K562 (cell line): Measurements from ENCODE around the gene S100A9.

Experiments used
- ARID2 ChIP-seq: fragments of 450-650 bp; IDR thresholded peaks from 2 replicates; pipeline ENCODE4 v1.6.1; 2017; ENCODE audit warnings: antibody characterized with exemption, mild to moderate bottlenecking
- CAMTA2 ChIP-seq: fragments of 250-450 bp; sonication (Bioruptor Pico); conservative IDR thresholded peaks from 2 replicates; pipeline ENCODE4 v1.5.1; 2022
- CEBPB ChIP-seq: fragments of 450-650 bp; IDR thresholded peaks from 2 replicates; pipeline ENCODE4 v1.6.1; 2016; ENCODE audit warnings: missing genetic modification characterization, missing compliant biosample characterization
- GABPA ChIP-seq: fragments of 200-800 bp; sonication (Bioruptor generic); conservative IDR thresholded peaks from 2 replicates; pipeline ENCODE4 v1.6.1; 2016; ENCODE audit warnings: low read depth, missing genetic modification characterization, missing compliant biosample characterization
- KAT8 ChIP-seq: fragments of 450-650 bp; IDR thresholded peaks from 2 replicates; pipeline ENCODE4 v1.6.1; 2016; ENCODE audit warnings: low read depth, mild to moderate bottlenecking
- SAFB ChIP-seq: fragments of 200-400 bp; formaldehyde crosslinking; IDR thresholded peaks from 2 replicates; pipeline ENCODE4 v1.6.1; 2017; ENCODE audit warnings: low read depth, low read length, borderline replicate concordance
- STAG1 ChIP-seq: sonication (generic); formaldehyde crosslinking; IDR thresholded peaks from 2 replicates; pipeline ENCODE4 v1.5.0; 2020; ENCODE audit warnings: missing genetic modification reagents, borderline replicate concordance
- ZC3H11A ChIP-seq: IDR thresholded peaks from 2 replicates; pipeline ENCODE4 v1.6.1; 2012; ENCODE audit warnings: low read depth, low read length, improper control_type of control experiment
- ZNF224 ChIP-seq: sonication (generic); formaldehyde crosslinking; IDR thresholded peaks from 2 replicates; pipeline ENCODE4 v1.8.0; 2022; ENCODE audit warnings: mild to moderate bottlenecking, missing genetic modification reagents
- TF ChIP-seq, protein P1 (sequence below), 3 experiments: IDR thresholded peaks in 2 of 3; conservative IDR thresholded peaks in 1 of 3; 2 replicates each; pipeline ENCODE4 v1.5.1; 2011 to 2012; ENCODE audit warnings: low read length in 3 of 3, mild to moderate bottlenecking in 3 of 3, control low read depth in 2 of 3, improper control_type of control experiment in 1 of 3, inconsistent platforms in 1 of 3, low read depth in 1 of 3, mixed read lengths in 1 of 3, moderate library complexity in 1 of 3; ENCODE audit not compliant: insufficient read depth in 2 of 3
- TF ChIP-seq, protein P2 (sequence below): fragments of 250-450 bp; sonication (Bioruptor Pico); IDR thresholded peaks from 2 replicates; pipeline ENCODE4 v1.4.0; 2020; ENCODE audit warnings: mild to moderate bottlenecking, moderate library complexity, borderline replicate concordance
- TF ChIP-seq, protein P3 (sequence below): sonication (generic); formaldehyde crosslinking; IDR thresholded peaks from 2 replicates; pipeline ENCODE4 v1.8.1; 2023; ENCODE audit warnings: mild to moderate bottlenecking, missing genetic modification reagents
- TF ChIP-seq, protein P4 (sequence below): fragments of 450-650 bp; IDR thresholded peaks from 2 replicates; pipeline ENCODE4 v1.6.1; 2018; ENCODE audit warnings: mild to moderate bottlenecking, low read depth; ENCODE audit not compliant: partially characterized antibody
- TF ChIP-seq, protein P5 (sequence below): fragments of 450-650 bp; formaldehyde crosslinking; IDR thresholded peaks from 2 replicates; pipeline ENCODE4 v1.4.0; 2022; ENCODE audit warnings: missing genetic modification characterization

DNA sequence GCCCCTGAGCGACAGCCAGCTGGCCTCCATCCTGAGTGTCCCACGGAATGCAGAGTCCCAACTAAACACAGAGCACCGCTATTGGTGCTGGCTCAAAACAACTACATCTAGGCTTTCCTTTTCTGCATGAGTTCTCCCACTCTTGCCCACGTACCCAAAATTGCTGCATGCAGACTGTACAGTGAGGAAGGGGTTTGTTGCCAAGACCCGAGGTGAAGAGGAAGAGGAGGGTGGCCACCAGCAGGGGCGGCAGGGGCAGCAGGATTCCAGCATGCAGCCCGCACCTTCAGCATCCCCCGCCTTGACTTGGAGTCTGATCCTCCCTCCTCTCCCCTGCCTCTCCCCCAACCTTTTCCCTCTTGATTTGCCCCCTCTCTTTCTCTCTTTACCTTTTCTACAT is 8.0 kb downstream of the S100A9 start:
- TF ChIP-seq CEBPB (tag) (no peak), GABPA (tag) (no peak), ZNF224 (CRISPR knock-in tag) (no peak), STAG1 (CRISPR knock-in tag) (no peak), ZC3H11A (no peak), CAMTA2 (no peak), SAFB (no peak), KAT8 (no peak), ARID2 (no peak)
- TF ChIP-seq, protein P1, sequence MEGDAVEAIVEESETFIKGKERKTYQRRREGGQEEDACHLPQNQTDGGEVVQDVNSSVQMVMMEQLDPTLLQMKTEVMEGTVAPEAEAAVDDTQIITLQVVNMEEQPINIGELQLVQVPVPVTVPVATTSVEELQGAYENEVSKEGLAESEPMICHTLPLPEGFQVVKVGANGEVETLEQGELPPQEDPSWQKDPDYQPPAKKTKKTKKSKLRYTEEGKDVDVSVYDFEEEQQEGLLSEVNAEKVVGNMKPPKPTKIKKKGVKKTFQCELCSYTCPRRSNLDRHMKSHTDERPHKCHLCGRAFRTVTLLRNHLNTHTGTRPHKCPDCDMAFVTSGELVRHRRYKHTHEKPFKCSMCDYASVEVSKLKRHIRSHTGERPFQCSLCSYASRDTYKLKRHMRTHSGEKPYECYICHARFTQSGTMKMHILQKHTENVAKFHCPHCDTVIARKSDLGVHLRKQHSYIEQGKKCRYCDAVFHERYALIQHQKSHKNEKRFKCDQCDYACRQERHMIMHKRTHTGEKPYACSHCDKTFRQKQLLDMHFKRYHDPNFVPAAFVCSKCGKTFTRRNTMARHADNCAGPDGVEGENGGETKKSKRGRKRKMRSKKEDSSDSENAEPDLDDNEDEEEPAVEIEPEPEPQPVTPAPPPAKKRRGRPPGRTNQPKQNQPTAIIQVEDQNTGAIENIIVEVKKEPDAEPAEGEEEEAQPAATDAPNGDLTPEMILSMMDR (IDR thresholded peaks at IDR 0.05 in 2 of 3, conservative IDR thresholded peaks at IDR 0.05 in 1 of 3; ENCODE audit: insufficient read depth in 2 of 3, low read depth in 1 of 3, low read length in 3 of 3): no peak
- TF ChIP-seq, protein P2, sequence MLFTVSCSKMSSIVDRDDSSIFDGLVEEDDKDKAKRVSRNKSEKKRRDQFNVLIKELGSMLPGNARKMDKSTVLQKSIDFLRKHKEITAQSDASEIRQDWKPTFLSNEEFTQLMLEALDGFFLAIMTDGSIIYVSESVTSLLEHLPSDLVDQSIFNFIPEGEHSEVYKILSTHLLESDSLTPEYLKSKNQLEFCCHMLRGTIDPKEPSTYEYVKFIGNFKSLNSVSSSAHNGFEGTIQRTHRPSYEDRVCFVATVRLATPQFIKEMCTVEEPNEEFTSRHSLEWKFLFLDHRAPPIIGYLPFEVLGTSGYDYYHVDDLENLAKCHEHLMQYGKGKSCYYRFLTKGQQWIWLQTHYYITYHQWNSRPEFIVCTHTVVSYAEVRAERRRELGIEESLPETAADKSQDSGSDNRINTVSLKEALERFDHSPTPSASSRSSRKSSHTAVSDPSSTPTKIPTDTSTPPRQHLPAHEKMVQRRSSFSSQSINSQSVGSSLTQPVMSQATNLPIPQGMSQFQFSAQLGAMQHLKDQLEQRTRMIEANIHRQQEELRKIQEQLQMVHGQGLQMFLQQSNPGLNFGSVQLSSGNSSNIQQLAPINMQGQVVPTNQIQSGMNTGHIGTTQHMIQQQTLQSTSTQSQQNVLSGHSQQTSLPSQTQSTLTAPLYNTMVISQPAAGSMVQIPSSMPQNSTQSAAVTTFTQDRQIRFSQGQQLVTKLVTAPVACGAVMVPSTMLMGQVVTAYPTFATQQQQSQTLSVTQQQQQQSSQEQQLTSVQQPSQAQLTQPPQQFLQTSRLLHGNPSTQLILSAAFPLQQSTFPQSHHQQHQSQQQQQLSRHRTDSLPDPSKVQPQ: no peak
- TF ChIP-seq, protein P3, sequence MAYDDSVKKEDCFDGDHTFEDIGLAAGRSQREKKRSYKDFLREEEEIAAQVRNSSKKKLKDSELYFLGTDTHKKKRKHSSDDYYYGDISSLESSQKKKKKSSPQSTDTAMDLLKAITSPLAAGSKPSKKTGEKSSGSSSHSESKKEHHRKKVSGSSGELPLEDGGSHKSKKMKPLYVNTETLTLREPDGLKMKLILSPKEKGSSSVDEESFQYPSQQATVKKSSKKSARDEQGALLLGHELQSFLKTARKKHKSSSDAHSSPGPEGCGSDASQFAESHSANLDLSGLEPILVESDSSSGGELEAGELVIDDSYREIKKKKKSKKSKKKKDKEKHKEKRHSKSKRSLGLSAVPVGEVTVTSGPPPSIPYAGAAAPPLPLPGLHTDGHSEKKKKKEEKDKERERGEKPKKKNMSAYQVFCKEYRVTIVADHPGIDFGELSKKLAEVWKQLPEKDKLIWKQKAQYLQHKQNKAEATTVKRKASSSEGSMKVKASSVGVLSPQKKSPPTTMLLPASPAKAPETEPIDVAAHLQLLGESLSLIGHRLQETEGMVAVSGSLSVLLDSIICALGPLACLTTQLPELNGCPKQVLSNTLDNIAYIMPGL: no peak
- TF ChIP-seq, protein P4, sequence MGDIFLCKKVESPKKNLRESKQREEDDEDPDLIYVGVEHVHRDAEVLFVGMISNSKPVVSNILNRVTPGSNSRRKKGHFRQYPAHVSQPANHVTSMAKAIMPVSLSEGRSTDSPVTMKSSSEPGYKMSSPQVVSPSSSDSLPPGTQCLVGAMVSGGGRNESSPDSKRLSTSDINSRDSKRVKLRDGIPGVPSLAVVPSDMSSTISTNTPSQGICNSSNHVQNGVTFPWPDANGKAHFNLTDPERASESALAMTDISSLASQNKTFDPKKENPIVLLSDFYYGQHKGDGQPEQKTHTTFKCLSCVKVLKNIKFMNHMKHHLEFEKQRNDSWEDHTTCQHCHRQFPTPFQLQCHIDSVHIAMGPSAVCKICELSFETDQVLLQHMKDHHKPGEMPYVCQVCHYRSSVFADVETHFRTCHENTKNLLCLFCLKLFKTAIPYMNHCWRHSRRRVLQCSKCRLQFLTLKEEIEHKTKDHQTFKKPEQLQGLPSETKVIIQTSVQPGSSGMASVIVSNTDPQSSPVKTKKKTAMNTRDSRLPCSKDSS: no peak
- TF ChIP-seq, protein P5, sequence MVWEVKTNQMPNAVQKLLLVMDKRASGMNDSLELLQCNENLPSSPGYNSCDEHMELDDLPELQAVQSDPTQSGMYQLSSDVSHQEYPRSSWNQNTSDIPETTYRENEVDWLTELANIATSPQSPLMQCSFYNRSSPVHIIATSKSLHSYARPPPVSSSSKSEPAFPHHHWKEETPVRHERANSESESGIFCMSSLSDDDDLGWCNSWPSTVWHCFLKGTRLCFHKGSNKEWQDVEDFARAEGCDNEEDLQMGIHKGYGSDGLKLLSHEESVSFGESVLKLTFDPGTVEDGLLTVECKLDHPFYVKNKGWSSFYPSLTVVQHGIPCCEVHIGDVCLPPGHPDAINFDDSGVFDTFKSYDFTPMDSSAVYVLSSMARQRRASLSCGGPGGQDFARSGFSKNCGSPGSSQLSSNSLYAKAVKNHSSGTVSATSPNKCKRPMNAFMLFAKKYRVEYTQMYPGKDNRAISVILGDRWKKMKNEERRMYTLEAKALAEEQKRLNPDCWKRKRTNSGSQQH: no peak
